NOMO-1 (cell line): Measurements from ENCODE around the gene HSPH1.
A peak's percentile ranks its signal among the peaks of the same experiment; 100 is the strongest.

Experiments used
- DNase-seq, 2 experiments: peaks; one replicate each; lab custom pipeline; 2025; ENCODE audit not compliant: unreplicated experiment in 2 of 2; lab: John Stamatoyannopoulos, UW

Gene HSPH1

DNA sequence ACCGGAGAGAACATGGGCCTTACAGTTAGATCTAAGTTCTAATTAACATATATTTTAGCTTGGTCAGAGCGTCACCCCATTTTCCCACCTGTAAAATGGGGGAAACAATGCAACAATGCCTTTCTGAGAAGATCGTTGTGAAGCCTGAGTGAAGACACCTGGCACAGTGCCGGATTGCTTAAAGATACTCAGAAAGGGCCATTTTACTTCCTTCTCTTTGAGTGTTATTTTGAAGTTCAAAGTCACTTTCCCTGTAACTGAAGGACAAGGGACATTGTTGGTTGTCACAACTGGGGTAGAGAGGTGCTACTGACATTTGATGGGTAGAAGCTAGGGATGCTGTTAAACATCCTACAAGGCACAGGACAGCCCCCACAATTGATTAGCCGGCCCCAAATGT is 28.1 kb downstream of the HSPH1 start:
- DNase-seq, result no peak

DNA sequence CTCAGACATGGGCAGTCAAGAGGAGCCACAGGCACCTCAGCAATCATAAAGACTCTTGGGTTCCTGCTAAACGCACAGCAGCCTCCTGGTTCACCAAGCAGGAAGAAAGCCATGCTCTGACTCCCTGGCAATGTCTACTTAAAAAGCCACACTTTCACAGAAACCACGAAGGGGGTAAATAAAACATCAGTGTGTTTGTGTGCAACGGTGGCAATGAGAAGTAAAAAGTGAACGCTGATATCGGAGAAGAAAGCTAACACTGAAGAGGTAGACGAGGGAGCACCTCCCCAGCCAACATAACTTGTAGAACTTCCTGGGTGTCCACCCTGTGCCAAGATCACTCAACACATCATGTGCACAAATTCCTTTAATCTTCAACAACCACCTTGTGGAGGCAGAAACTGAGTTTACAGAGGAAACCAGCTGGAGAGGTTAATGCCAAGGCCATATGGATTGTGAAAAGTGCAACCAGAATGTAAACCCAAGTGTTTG is 30.2 kb downstream of the HSPH1 start:
- DNase-seq, result no peak

DNA sequence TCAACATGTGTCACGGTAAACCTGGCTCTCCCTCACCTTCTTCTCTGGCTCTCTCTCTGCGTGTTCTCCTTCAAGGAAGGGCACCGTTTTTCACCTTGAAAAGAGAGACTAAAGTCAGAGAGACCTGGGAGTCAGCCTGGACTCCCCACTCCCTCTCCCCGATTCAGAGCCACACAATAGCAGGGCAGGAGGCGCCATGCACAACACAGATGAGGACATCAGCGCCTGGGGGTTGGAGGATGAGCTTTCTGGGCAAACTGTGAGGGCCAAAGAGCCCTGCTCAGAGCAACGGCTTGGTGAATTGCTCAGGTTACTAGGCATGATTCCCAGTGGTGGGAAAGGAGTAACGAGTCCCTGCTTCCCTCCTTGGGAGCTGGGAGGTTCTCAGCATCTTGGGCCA is 32.3 kb downstream of the HSPH1 start:
- no peak for DNase-seq

DNA sequence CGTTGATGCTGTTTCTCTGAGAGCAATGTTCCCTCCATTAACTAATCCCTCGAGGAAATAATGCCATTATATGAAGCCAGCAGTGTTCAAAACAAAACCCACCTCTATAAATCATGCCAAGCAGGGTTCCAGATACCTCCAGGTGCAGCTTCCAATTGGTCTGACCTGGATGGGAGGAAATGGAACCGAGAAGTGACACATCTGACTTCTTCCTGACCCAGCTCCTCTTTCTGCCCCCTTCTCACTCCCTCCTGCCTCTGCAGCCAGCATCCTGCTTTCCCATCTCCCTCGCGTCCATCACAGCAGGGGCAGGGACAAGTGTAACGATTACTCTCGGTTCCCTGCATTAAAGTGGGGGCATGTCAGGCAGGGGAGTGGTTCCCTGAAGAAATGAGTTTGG is 37.5 kb downstream of the HSPH1 start:
- no peak for DNase-seq

DNA sequence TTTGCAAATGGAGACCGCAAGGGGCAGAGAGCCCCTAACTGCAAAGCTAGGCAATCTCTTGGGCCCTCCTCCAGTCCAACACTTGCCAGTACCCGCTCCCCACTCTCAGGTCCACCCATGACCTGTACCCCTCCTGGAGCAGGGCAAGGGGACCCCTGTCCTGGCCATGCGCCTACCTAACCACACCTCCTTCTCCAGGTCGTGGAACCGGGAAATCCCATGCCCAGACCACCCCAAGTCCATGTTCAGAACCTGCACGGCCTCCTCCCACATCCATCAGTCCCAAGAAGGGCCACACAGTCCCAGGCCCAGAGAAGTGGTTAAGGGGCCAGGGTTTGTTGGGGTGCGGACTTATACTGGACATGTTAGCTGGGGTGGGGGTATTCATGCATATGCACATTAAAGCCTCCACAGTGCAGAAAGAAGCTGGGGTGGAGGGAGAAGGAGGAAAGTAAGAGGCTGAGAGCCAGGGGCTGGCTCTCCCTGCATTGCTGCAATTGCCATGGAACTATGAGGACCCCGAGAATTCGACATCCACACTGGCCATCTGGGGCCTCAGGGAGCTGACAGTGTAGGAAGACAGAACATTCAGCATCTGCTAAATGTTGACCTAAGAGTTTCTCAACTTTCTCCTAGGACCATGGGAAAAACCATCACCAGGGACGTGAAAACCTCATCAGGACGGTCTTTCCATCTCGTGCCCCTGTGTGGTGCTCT is 39.0 kb downstream of the HSPH1 start:
- DNase-seq, result no peak

DNA sequence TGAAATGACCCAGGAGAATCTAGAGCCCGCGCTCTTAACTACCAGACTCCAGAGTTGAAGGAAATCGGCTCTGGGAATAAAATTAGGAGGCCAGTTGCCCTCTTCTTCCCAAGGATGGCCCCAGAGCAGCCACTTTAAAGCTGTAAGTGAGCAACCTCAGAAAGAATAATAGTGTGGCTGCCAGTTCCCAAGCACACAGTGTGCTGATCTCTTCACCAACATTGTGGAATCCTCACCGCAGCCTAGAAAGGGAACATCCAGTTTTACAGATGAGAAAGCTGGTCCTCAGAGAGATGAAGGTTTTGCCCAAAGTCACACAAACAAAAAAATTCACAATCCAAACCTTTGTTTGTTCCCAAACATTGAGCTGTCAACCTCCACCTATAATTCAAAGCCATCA is 39.6 kb downstream of the HSPH1 start:
- no peak for DNase-seq

DNA sequence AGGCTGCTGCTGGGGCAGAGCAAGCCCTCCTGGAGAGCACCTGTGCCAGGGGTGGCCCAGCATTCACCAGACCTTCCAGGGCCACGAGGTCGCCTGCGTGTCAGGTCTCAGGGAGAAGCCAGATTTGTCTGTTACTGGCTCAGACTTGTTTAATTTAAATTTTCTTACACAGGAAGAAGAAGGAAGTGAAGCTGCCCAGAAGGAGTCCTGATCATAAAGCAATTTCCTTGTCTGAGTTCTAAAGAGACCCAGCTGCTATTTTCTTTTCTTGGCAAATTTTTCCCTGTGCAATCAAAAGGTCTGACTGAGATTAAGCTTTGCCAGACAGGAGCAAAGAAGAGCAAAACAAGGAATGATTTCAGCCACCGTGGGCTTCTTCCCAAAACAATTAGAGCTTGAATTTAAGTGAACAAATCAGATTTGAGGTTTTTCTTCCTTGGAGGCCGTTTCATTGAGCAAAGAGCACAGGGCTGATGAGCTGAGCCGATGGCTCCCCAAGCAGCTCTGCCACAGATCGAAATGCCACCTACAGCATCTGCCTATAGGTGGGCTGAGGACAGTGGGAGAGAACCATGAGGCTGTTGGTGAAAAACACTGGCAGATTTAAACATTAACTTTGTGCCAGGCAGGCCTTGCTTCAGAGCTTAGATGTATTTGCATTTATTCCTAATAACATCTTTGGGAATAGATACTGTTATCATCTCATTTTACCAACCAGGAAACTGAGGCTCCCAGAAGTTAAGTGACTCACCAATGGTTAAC is 40.1 kb downstream of the HSPH1 start:
- DNase-seq, result peak; percentile 61 to 87

DNA sequence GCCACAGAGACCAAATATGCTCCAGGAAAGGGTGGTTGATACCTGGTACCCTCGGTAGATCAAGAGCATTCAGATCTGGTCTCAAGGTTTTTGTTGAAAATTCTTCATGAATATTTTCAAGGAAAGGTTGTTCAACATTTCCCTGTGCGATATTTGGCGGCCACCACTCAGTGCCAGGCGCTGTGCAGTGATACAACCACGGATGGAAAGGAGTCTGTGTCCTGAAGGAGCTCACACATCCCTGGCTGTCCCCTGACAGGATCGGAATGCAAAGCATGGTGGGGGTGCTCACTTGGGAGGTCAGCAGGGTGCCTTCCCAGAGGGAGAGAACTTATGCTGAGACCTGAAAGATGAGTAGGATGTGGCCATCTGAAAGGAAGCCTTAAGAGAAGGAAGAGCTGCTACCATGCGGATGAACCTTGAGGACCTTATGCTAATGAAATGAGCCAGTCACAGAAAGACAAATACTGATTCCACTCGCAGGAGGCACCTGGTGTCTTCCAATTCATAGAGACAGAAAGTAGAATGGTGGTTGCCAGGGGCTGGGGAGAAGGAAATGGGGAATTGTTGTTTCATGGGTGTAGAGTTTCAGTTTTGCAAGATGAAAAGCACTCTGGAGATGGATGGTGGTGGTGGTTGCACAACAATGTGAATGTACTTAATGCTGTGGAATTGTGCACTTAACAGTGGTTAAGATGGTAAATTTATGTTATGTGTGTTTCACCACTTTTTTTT is 41.6 kb downstream of the HSPH1 start:
- peak; percentile 58 to 75 for DNase-seq

DNA sequence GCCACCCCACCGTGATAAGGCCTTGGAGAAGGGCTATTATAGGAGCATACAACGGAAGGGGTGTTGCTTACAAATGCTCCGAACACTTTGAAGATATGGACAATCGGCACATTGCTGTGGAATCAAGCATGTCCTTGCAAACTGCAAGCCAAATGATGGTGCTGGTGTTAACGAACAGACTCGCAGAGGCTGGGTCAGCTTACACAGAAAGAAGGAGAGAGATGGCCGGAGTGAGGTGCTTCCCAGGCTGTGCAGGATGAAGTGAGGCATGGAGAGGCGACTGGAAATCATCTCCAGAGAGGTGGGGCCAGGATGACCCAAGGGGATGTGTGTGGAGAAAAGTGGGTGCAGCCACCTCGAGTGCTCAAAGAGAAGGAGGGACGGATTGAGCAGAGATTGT is 42.2 kb downstream of the HSPH1 start:
- DNase-seq, result no peak

DNA sequence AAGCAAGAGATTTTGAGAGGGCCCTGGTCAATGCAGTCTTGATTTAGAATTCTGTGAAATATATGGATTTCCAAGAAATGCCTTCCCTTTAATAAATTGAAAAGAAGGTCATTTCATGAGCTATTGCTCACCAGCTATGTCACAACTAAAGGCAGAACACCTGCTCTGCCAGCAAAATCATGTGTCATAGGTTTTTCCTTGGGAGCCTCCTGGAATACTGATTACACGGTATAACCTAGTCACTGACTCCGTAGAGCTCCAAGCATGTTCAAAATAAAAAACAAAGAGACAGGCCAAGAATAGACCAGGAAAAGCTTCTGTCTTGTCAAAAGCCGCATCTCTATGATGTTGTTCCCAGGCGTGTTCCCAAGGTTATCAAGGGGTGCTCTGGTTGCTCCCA is 45.5 kb downstream of the HSPH1 start:
- no peak for DNase-seq

DNA sequence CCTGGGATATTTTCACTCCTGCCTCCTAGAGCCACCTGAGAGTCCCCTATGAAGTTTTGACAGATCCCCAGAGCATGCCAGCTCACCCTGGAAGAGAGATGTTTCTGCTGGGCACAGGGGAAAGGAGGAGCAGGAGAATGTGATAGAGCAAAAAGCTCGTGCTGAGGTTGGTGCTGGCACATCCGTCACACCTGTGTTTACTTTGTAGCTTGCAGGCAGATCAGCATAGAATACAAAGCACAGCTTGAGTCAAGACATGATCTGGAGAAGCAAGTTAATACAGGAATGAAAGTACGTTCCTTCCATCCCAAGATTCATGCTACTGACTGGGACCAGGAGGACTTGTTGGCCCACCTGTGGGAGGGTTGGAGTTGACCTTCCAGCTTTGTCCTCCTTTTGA is 46.1 kb downstream of the HSPH1 start:
- DNase-seq, result no peak

DNA sequence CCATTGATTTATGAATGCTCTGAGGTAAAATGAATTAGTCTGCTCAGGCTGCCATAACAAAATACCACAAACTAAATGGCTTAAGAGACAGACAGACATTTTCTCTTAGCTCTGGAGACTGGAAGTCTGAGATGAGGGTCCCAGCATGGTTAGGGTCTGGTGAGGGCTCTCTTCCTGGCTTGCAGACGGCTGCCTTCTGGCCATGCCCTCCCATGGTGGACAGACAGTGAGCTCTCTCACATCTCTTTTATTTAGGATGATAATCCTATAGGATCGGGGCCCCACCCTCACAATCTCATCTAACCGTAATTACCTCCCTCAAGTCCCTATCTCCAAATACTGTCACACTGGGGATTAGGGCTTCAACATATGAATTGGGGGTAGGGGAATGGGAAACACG is 47.1 kb downstream of the HSPH1 start:
- no peak for DNase-seq

DNA sequence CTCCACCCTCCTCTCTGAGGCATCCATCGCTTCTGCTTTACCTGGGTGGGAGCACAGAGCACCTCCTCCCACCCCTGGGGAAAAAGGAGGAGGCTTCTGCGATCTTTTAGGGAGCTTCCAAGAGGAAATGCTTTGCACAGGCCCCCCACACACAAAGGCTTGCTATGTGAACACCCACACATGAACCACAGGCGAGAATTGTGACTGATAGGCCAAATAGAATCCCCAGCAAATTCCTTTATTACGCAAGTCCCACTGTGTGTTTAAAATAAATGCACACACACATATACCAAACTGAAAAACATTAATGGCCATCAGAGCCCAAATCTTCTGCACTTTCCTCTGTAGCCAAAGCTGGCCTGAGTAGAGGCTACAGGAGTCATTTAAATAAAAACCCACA is 50.6 kb downstream of the HSPH1 start:
- DNase-seq, result no peak

DNA sequence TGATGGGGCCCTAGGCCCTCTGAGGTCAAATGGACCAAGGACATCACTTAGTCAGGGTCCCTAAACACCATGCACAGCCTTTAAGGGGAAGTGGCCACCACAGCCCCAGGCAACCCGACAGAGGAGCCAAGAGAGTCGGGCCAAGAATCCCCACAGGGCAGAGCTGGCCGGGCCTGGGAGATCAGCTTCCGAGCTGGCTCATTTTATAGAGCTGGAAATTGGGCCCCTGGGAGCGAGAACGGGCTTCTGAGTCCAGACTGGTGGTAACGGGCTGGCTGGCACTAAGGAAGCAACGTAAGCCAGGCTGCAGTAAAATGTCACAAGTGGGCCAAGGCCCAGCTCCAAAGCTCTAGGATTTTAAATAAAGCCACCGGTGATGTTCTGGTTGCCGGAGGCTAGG is 51.1 kb downstream of the HSPH1 start:
- no peak for DNase-seq

DNA sequence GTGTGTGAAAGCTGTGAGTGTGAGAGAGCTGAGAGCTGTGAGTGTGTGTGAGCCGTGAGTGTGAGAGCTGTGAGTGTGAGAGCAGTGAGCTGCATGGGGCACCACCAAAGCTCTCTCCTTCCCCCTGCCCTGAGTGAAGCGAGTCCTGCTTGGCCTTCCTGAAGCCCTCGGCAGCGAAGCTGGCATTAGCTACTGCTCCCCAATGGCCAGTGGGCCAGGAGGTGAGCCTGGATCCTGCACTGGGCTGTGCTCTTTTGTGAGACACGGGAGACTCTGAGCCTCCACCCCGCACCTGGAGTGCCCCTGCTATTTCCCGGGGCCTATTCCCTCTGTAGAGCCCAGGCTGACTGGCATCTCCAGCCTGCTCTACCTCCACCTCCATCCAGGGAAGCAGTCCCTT is 51.5 kb downstream of the HSPH1 start:
- DNase-seq, result no peak

DNA sequence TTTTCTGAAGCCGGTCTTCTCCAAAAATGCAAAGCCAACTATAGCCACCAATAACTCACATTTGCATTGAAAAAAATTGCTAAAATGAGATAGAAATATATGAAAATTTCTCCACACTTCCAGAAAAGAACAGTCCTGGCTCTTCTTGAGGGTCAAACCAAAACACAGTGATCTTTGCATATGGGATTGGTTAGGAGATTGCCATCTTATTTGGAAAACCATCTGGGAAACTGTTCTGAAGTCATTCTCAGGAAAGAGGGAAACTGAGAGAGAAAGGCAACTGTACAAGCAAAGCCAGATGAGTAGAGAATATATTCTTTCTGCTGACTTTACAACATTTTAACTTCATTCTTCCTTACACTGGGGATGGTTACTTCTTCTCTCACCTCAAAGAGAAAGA is 54.6 kb downstream of the HSPH1 start:
- no peak for DNase-seq

DNA sequence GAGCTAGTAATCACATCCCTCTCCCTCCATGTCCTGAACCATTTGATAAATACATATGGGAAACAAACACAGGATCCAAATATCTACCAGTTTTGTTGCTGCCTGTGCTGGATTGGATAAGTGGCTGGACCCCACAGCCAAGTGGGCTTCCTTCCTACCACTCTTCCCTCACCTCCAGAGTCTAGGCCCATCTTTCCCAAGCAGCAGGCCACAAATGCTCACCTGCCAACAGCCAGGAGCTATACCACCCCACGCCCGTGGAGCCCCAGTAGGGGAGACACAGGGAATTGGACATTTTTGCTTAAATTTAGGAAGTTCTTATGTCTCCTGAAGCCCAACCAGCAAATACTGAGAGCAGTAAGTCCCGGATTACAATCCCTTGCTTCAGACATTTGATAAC is 55.8 kb downstream of the HSPH1 start:
- no peak for DNase-seq

DNA sequence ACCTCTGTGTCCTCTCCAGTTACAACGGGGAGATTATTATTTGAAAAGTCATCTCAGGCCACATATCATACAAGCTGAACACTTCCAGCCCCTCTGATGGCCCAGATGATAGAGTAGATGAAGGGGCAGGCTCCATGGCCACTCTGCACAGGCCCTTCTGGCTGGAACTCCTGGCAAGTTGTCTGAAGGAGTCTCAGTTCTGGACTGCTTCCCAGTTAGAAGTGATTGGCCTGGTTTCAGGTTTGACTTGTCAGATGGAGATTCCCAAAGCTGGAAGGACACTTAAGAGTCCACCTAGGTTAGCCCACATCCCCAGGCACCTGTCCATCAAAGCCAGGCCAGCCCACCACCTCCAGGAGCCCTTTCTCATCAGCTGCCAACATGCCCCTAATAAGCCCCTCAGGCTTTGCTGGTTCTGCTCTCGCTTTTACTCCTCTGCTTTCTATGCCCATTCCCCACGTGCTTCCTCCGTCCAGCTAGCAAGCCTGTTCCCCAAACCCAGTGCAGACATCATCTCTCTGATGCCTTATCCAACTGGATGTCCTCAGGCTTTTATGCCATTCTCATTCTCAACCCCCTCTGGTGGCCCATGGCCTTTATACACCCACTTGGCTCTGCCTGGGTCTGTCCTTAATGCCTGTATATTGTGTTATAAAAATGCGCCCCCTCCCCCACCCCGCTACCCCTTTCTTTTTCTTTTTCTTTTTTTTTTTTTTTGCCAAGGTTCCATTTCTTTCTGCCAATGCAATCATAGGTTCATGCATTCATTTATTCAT is 56.5 kb downstream of the HSPH1 start:
- DNase-seq, result no peak

DNA sequence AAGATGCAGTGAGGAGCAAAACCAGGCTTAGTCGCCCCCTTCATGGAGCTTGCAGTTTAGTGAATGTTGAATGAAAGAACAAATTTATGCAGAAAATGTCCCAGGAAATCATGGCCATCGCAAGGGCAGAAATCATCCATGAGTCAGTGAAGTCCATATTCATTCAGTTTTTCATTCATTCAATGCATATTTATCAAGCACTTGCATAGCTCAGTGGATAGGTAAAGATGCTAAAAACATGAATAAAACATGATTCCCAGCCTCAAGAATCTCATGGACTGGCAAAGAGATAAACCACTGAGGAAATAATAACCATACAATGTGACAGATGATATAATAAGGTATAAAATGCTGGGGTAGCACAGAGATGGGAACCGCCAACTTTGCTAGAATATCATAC is 58.8 kb downstream of the HSPH1 start:
- no peak for DNase-seq

DNA sequence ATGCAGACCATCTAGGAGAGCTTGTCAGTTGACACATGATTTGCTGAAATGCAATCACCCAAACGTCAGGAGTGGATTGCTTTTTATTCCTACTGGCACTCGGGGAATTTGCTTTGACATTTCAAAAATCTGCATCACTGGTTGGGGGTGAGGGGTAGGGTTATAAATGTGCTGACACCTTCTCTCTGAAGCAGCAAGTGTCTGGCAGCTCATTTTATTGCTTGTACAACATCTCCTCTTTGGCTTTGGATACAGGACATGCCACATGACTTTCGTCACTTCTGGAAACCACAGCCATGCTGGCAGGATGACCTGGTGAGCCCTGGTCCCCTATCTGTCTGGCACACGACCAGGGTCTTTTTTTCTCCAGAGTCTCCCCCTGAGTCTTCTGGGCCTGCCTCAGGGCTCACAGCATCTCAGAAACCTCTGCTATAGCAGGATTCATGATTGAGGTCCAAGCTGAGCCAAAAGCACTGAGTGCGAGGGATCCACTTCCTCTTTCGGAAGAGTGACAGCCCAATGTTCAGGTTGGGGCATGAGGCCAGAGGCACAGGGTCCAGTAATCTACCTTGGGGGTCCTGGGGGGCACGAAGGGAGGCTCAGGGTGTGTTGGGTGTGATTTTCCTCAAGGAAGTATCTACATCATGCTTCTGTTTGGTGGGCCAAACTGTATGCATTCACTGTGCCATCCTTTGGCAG is 60.1 kb downstream of the HSPH1 start:
- peak in 1 of 2 experiments; percentile 11 for DNase-seq
